OCI-LY7 (cell line): ENCODE measurements around the gene SH3PXD2A. TPM values are rescaled to one million over a fixed set of nuclear protein-coding genes. Genes with fewer than 3 reads are reported as not detected.

ENCODE experiments used
- BruUV-seq: library from RNA; stranded (reverse); fragments of 400-500 nt; replicated peaks from 2 replicates; lab custom pipeline; 2021; lab: Mats Ljungman, UMichigan
- CTCF ChIA-PET: fragments of 300-600 bp; sonication (Branson Sonifier 250); formaldehyde crosslinking; loops from one replicate; lab custom pipeline; 2022; ENCODE audit warnings: antibody characterized with exemption; ENCODE audit not compliant: unreplicated experiment; lab: Charles Lee
- POLR2A ChIA-PET: fragments of 300-600 bp; sonication (Branson Sonifier 250); formaldehyde crosslinking; loops from one replicate; lab custom pipeline; 2022; ENCODE audit warnings: antibody characterized with exemption; lab: Charles Lee
- DNase-seq: peaks from one replicate; pipeline ENCODE4 v3.0.0-alpha.2; 2015; ENCODE audit warnings: low spot score
- H2AFZ ChIP-seq: fragments of 200-600 bp; sonication (generic), shearing (Covaris generic); 2 replicates; pipeline ENCODE4 v1.6.1; 2014; ENCODE audit warnings: mild to moderate bottlenecking, antibody characterized with exemption, low read length, moderate library complexity
- H3K27ac ChIP-seq: fragments of 200-600 bp; sonication (generic); 2 replicates; pipeline ENCODE4 v1.5.1; 2014; ENCODE audit warnings: mixed run types, low read depth, mild to moderate bottlenecking, moderate library complexity, low read length, inconsistent platforms; ENCODE audit not compliant: poor library complexity, severe bottlenecking
- H3K36me3 ChIP-seq: fragments of 200-600 bp; sonication (generic); 2 replicates; pipeline ENCODE4 v1.6.1; 2014; ENCODE audit warnings: mild to moderate bottlenecking, antibody characterized with exemption, low read length, moderate library complexity, mixed read lengths; ENCODE audit not compliant: insufficient read depth
- H3K4me1 ChIP-seq: fragments of 200-600 bp; sonication (generic); 2 replicates; pipeline ENCODE4 v1.5.1; 2014; ENCODE audit warnings: mild to moderate bottlenecking, low read length; ENCODE audit not compliant: insufficient read depth, poor library complexity, severe bottlenecking
- H3K4me2 ChIP-seq: fragments of 200-600 bp; sonication (generic); 2 replicates; pipeline ENCODE4 v1.6.1; 2014; ENCODE audit warnings: mild to moderate bottlenecking, low read length
- H3K4me3 ChIP-seq: fragments of 200-600 bp; sonication (generic); 2 replicates; pipeline ENCODE4 v1.5.1; 2014; ENCODE audit warnings: mild to moderate bottlenecking, low read depth, low read length; ENCODE audit not compliant: poor library complexity, severe bottlenecking
- H3K79me2 ChIP-seq: fragments of 200-600 bp; sonication (generic); 2 replicates; pipeline ENCODE4 v1.6.1; 2016; ENCODE audit warnings: low read depth, mild to moderate bottlenecking, low read length, moderate library complexity, mixed read lengths; ENCODE audit not compliant: insufficient read depth
- H3K9me2 ChIP-seq: fragments of 200-600 bp; sonication (generic); 2 replicates; pipeline ENCODE4 v1.6.1; 2016; ENCODE audit warnings: mild to moderate bottlenecking, low read length, mixed read lengths; ENCODE audit not compliant: insufficient read depth
- H3K9me3 ChIP-seq: fragments of 200-600 bp; sonication (generic); 2 replicates; pipeline ENCODE4 v1.6.1; 2014; ENCODE audit warnings: mild to moderate bottlenecking, mixed run types, low read length, mixed read lengths
- H4K20me1 ChIP-seq: fragments of 200-600 bp; sonication (generic); 2 replicates; pipeline ENCODE4 v1.6.1; 2014; ENCODE audit warnings: mild to moderate bottlenecking, antibody characterized with exemption, low read length, moderate library complexity, mixed read lengths; ENCODE audit not compliant: insufficient read depth
- EZH2phosphoT487 ChIP-seq: fragments of 200-600 bp; sonication (generic); IDR thresholded peaks from 2 replicates; pipeline ENCODE4 v1.6.1; 2018; ENCODE audit warnings: low read depth, borderline replicate concordance, mild to moderate bottlenecking, mixed run types, antibody characterized with exemption, low read length, moderate library complexity, mixed read lengths
- intact Hi-C: fragments of 100-400 bp; cut with micrococcal nuclease; formaldehyde crosslinking; loops from one replicate; pipeline ENCODE4 v1.10.0; 2022; ENCODE audit not compliant: unreplicated experiment
- total RNA-seq, 2 experiments: library from RNA; depleted of rRNA in 1 of 2; stranded (reverse); fragments of >200 nt in 1 of 2; shearing (Covaris generic) in 1 of 2; gene quantifications; 2 replicates each; pipeline ENCODE4 v1.2.3, GENCODE V29; 2014 to 2022
- TF ChIP-seq, protein P1 (sequence below): fragments of 200-600 bp; sonication (generic); conservative IDR thresholded peaks from 2 replicates; pipeline ENCODE4 v1.5.1; 2014; ENCODE audit warnings: mild to moderate bottlenecking, antibody characterized with exemption, low read length, moderate library complexity, mixed read lengths

The SH3PXD2A gene
- total RNA-seq, 2 experiments from 2014 or later = 0.85 to 5.9 TPM

DNA sequence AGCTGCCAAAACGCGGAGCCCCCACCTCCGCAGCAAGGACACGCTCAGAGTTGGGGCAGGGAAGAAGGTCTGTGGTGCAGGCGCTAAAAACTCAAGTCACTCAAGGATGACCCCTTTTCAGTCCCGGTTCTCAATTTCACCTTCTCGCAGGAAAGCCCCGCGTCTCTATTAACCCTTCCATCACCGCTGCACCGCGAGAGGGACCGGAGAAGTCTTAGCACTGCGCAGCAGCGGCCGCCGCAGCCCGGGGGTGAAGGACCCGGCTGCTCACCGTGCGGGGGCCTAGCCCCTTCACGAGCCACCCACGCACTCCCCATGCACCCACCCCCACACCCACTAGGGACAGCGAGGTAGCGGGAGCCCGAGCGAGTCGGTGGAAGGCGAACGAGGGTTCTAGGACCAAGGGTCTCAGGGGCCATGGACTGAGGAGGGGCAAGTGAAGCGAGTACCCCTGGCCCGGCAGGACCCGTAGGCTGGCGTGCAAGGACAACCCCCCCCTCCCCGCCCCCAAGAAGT, 162.9 kb downstream of the SH3PXD2A start:
- DNase-seq = peak; percentile 75
- Histone ChIP-seq H3K9me3 (no peaks in the 10 kb centered on the region), H3K36me3 (no peaks in the 10 kb centered on the region), H3K4me2 (peak overlapping the region; percentile 87), H2AFZ (peak overlapping the region; percentile 78; the same call in 1 of the 2 replicates), H3K4me3 (peak overlapping the region; percentile 69), H4K20me1 (no peaks in the 10 kb centered on the region), H3K79me2 (no peaks in the 10 kb centered on the region), H3K9me2 (no peaks in the 10 kb centered on the region), H3K27ac (peak overlapping the region; percentile 24), H3K4me1 (peaks cover 51% of the 10 kb centered on the region)
- BruUV-seq = no TSS peak
- POLR2A ChIA-PET = no interaction called here
- intact Hi-C loops = no loop called here
- no peak for TF ChIP-seq EZH2phosphoT487
- TF ChIP-seq, protein P1, sequence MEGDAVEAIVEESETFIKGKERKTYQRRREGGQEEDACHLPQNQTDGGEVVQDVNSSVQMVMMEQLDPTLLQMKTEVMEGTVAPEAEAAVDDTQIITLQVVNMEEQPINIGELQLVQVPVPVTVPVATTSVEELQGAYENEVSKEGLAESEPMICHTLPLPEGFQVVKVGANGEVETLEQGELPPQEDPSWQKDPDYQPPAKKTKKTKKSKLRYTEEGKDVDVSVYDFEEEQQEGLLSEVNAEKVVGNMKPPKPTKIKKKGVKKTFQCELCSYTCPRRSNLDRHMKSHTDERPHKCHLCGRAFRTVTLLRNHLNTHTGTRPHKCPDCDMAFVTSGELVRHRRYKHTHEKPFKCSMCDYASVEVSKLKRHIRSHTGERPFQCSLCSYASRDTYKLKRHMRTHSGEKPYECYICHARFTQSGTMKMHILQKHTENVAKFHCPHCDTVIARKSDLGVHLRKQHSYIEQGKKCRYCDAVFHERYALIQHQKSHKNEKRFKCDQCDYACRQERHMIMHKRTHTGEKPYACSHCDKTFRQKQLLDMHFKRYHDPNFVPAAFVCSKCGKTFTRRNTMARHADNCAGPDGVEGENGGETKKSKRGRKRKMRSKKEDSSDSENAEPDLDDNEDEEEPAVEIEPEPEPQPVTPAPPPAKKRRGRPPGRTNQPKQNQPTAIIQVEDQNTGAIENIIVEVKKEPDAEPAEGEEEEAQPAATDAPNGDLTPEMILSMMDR = no peak
- CTCF ChIA-PET = no interaction called here

DNA sequence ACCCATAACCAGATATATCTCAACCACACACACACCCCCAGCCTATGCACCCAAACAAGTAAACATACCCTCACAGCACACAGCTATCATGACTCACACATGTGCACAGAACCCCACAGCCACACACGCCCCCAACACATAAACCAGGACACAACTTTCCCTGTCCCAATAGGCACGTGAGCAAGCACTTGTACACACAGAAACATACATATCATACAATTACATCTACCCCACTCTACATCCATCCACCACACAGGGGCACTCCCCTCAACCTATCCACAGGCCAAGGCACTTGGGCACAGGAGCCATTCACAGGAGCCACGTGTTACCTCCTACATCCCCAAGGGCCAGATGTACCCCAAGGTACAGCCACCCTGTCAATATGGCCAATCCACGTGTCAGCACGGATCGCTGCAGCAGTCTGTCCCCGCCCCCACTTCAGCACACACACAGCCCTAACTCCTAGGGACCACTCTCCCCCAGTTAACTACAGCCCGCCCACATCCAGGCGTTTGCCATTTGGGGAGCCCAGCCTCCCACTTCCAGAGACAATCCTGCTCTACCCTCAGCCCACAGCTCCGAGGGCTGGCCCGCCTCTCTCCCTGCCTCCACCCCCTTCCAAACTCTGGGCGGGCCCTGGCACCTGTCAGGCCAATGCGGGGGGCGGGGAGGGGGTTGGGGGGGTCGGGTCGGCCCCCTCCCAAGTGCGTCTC, 163.5 kb downstream of the SH3PXD2A start:
- POLR2A ChIA-PET = no interaction called here
- H3K27ac ChIP-seq = no peak overlapping the region
- H4K20me1 ChIP-seq = no peaks in the 10 kb centered on the region
- intact Hi-C loops = no loop called here
- H3K4me1 ChIP-seq = peaks cover 48% of the 10 kb centered on the region
- no peaks in the 10 kb centered on the region for H3K9me2 ChIP-seq
- no peak for TF ChIP-seq EZH2phosphoT487
- TF ChIP-seq, protein P1 = no peak
- peak overlapping the region; percentile 29; the same call in 1 of the 2 replicates for H2AFZ ChIP-seq
- no peaks in the 10 kb centered on the region for H3K36me3 ChIP-seq
- CTCF ChIA-PET = interaction anchor here (1.0 kb wide), 1 partner anchor 152 kb away, joined by 3 read pairs; no protein-coding TSS in a partner anchor
- DNase-seq = peak; percentile 37
- peak overlapping the region; percentile 87 for H3K4me2 ChIP-seq
- BruUV-seq = no TSS peak
- H3K9me3 ChIP-seq = no peaks in the 10 kb centered on the region
- H3K79me2 ChIP-seq = no peaks in the 10 kb centered on the region
- peak overlapping the region; percentile 69 for H3K4me3 ChIP-seq

DNA sequence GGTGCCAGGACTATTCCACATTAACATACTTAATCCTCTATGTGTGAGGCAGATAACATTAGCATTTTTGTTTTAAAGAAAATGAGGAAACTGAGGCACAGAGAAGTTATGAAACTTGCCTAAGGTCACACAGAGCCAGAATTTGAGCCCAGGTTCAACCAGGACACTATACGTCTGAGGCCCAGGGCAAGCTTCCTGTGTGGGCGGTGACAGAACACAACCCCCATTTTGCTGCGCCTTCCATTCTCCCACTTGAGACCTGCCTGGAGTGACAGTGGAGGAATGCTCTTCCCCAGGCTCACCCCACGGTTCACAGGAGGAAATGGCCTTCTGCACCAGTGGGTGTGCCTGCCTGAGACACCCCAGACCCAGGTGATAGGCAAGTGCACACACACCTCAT, 164.1 kb downstream of the SH3PXD2A start:
- BruUV-seq = no TSS peak
- no peak for DNase-seq
- H3K9me3 ChIP-seq = no peaks in the 10 kb centered on the region
- no peaks in the 10 kb centered on the region for H3K36me3 ChIP-seq
- H3K4me2 ChIP-seq = peak overlapping the region; percentile 87
- H3K9me2 ChIP-seq = no peaks in the 10 kb centered on the region
- no peak overlapping the region for H2AFZ ChIP-seq
- H3K79me2 ChIP-seq = no peaks in the 10 kb centered on the region
- ChIA-PET POLR2A (no interaction called here), CTCF (interaction anchor here (1.0 kb wide), 1 partner anchor 152 kb away, joined by 3 read pairs; no protein-coding TSS in a partner anchor)
- peaks cover 42% of the 10 kb centered on the region for H3K4me1 ChIP-seq
- H3K4me3 ChIP-seq = no peak overlapping the region
- intact Hi-C loops = no loop called here
- no peaks in the 10 kb centered on the region for H4K20me1 ChIP-seq
- TF ChIP-seq, protein P1 = no peak
- TF ChIP-seq EZH2phosphoT487 = no peak
- no peak overlapping the region for H3K27ac ChIP-seq
